Astrocyte (in vitro differentiated cells and primary cell): ENCODE data around the gene RPL39L. TPM values are rescaled to one million over a fixed set of nuclear protein-coding genes. Genes with fewer than 3 reads are reported as not detected.

Experiments
- DNase-seq: peaks from one replicate; pipeline ENCODE4 v3.0.0-alpha.2; 2010; ENCODE audit warnings: low read depth
- FAIRE-seq: peaks from 2 replicates; lab custom pipeline; 2011; peaks lifted over from hg19 to GRCh38; lab: Jason Lieb, UNC
- H2AFZ ChIP-seq: 2 replicates; pipeline ENCODE4 v1.6.0; 2012; ENCODE audit warnings: low read depth, low read length, inconsistent platforms
- H3K27ac ChIP-seq: 2 replicates; pipeline ENCODE4 v1.5.1; 2011; ENCODE audit warnings: low read depth, low read length, inconsistent platforms
- H3K27me3 ChIP-seq: 2 replicates; pipeline ENCODE4 v1.6.0; 2011; ENCODE audit warnings: low read length, inconsistent platforms; ENCODE audit not compliant: insufficient read depth
- H3K36me3 ChIP-seq: 2 replicates; pipeline ENCODE4 v1.5.1; 2011; ENCODE audit warnings: low read length, inconsistent platforms; ENCODE audit not compliant: insufficient read depth
- H3K4me1 ChIP-seq: 2 replicates; pipeline ENCODE4 v1.5.1; 2011; ENCODE audit warnings: low read length, inconsistent platforms; ENCODE audit not compliant: insufficient read depth
- H3K4me2 ChIP-seq: 2 replicates; pipeline ENCODE4 v1.6.0; 2012; ENCODE audit warnings: low read length, inconsistent platforms
- H3K4me3 ChIP-seq: 2 replicates; pipeline ENCODE4 v1.5.1; 2011; ENCODE audit warnings: low read depth, mild to moderate bottlenecking, low read length, inconsistent platforms; ENCODE audit not compliant: insufficient read depth
- H3K79me2 ChIP-seq: 2 replicates; pipeline ENCODE4 v1.6.0; 2012; ENCODE audit warnings: mild to moderate bottlenecking, low read length, inconsistent platforms; ENCODE audit not compliant: insufficient read depth
- H3K9ac ChIP-seq: 2 replicates; pipeline ENCODE4 v1.6.0; 2012; ENCODE audit warnings: mild to moderate bottlenecking, low read length, inconsistent platforms
- H3K9me3 ChIP-seq: 2 replicates; pipeline ENCODE4 v1.5.1; 2012; ENCODE audit warnings: low read depth, mild to moderate bottlenecking, low read length, inconsistent platforms; ENCODE audit not compliant: insufficient read depth
- H4K20me1 ChIP-seq: 2 replicates; pipeline ENCODE4 v1.6.0; 2012; ENCODE audit warnings: low read length, inconsistent platforms; ENCODE audit not compliant: insufficient read depth
- H3K27ac Mint-ChIP-seq: one replicate; pipeline ENCODE4 v1.8.0; 2021; ENCODE audit warnings: mild to moderate bottlenecking, mixed read lengths; ENCODE audit not compliant: unreplicated experiment
- H3K27me3 Mint-ChIP-seq: one replicate; pipeline ENCODE4 v1.8.0; 2021; ENCODE audit warnings: low read depth, mixed read lengths; ENCODE audit not compliant: unreplicated experiment
- H3K36me3 Mint-ChIP-seq: one replicate; pipeline ENCODE4 v1.8.0; 2021; ENCODE audit warnings: low read depth, mixed read lengths; ENCODE audit not compliant: unreplicated experiment
- H3K4me1 Mint-ChIP-seq: one replicate; pipeline ENCODE4 v1.8.0; 2021; ENCODE audit warnings: low read depth, mixed read lengths; ENCODE audit not compliant: unreplicated experiment
- H3K4me3 Mint-ChIP-seq: one replicate; pipeline ENCODE4 v1.8.0; 2021; ENCODE audit warnings: mild to moderate bottlenecking, moderate library complexity, mixed read lengths; ENCODE audit not compliant: unreplicated experiment
- H3K9me3 Mint-ChIP-seq: one replicate; pipeline ENCODE4 v1.8.0; 2021; ENCODE audit warnings: mild to moderate bottlenecking, mixed read lengths; ENCODE audit not compliant: unreplicated experiment
- EZH2 ChIP-seq: IDR thresholded peaks from 2 replicates; pipeline ENCODE4 v1.6.1; 2012; ENCODE audit warnings: mild to moderate bottlenecking, low read length, inconsistent platforms; ENCODE audit not compliant: insufficient read depth
- total RNA-seq: library from RNA; stranded (reverse); gene quantifications from 2 replicates; pipeline ENCODE4 v1.2.1, GENCODE V29; 2021
- TF ChIP-seq, protein P1 (sequence below): IDR thresholded peaks from 2 replicates; pipeline ENCODE4 v1.5.1; 2011; ENCODE audit warnings: low read depth, mild to moderate bottlenecking, inconsistent platforms, low read length, moderate library complexity; ENCODE audit not compliant: insufficient read depth

The RPL39L gene
- total RNA-seq, 1 donor from 2014 or later: 6.5 TPM

DNA sequence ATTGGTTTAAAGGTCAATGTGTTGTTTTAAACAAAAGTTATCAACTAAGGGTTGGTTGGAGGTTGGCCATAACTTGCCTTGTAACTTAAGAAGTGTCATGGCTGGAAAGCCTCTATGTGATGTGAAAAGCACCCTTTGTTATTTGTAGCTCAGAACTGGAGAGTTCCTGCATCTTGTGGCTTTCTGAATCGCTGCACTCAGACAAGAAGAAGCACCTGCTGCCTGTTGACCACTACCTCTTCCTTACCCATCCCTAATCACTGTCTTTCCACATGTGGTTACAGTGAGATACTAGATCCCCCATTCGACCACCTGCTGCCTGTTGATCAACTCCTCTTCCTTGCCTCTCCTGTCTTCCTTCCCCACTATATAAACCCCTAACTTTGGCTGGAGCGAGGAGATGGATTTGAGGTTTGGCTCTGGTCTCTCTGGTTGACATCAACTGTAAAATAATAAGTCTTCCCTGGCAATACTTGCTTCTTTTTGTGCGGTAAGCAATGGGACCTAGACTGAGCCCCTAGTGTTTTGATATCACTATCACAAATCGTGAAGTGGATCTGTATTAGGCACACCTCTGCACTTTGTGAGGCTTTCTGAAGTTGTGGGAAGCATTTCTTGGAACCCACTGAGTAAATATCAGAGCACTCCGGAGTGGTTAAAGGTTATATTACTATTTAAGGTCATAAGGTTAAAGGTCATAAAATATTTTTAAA is 13.8 kb downstream of the RPL39L start:
- Histone ChIP-seq H3K27ac (no peak overlapping the region), H3K27me3 (no peaks in the 10 kb centered on the region), H3K4me1 (no peaks in the 10 kb centered on the region), H3K4me3 (no peak overlapping the region), H3K9ac (no peak overlapping the region), H3K79me2 (no peaks in the 10 kb centered on the region), H4K20me1 (no peaks in the 10 kb centered on the region), H3K36me3 (no peaks in the 10 kb centered on the region), H3K9me3 (no peaks in the 10 kb centered on the region), H2AFZ (no peak overlapping the region), H3K4me2 (no peak overlapping the region)
- H3K9me3 Mint-ChIP-seq: no peaks in the 10 kb centered on the region
- H3K27ac Mint-ChIP-seq: no peak overlapping the region
- H3K36me3 Mint-ChIP-seq: no peaks in the 10 kb centered on the region
- no peak for FAIRE-seq
- H3K27me3 Mint-ChIP-seq: no peaks in the 10 kb centered on the region
- no peak for DNase-seq
- no peak for TF ChIP-seq EZH2
- H3K4me3 Mint-ChIP-seq: no peak overlapping the region
- peaks cover 4% of the 10 kb centered on the region for H3K4me1 Mint-ChIP-seq

DNA sequence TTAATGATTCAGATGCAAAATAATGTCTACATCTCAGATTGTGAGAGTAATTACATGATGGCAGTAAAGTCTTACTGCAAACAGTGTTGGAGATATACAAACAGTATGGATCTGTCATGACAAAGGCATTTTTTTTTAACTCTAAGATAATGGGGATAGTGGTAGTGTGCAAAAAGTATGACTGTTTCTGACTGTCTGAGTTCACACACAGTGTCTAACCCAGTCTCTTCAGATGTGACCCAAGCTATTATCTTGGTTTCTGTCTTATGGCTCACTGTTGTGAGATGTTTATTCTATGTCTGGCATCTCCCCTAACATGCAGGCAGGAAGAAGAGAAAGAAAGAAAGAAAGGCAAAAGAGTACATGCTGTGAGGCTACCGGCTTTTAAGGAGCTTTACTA is 17.0 kb downstream of the RPL39L start:
- H3K79me2 ChIP-seq: no peaks in the 10 kb centered on the region
- no peak overlapping the region for H2AFZ ChIP-seq
- TF ChIP-seq, protein P1, sequence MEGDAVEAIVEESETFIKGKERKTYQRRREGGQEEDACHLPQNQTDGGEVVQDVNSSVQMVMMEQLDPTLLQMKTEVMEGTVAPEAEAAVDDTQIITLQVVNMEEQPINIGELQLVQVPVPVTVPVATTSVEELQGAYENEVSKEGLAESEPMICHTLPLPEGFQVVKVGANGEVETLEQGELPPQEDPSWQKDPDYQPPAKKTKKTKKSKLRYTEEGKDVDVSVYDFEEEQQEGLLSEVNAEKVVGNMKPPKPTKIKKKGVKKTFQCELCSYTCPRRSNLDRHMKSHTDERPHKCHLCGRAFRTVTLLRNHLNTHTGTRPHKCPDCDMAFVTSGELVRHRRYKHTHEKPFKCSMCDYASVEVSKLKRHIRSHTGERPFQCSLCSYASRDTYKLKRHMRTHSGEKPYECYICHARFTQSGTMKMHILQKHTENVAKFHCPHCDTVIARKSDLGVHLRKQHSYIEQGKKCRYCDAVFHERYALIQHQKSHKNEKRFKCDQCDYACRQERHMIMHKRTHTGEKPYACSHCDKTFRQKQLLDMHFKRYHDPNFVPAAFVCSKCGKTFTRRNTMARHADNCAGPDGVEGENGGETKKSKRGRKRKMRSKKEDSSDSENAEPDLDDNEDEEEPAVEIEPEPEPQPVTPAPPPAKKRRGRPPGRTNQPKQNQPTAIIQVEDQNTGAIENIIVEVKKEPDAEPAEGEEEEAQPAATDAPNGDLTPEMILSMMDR: no peak
- no peak for TF ChIP-seq EZH2
- DNase-seq (peak; percentile 41), FAIRE-seq (no peak)
- H3K9ac ChIP-seq: no peak overlapping the region
- peak overlapping the region; percentile 10 for H3K27ac ChIP-seq
- H3K4me1 ChIP-seq: no peaks in the 10 kb centered on the region
- no peak overlapping the region for H3K4me2 ChIP-seq
- Mint-ChIP-seq H3K9me3 (no peaks in the 10 kb centered on the region), H3K4me1 (peaks cover 4% of the 10 kb centered on the region), H3K27me3 (no peaks in the 10 kb centered on the region), H3K36me3 (peaks cover 2% of the 10 kb centered on the region), H3K27ac (no peak overlapping the region), H3K4me3 (no peak overlapping the region)
- no peaks in the 10 kb centered on the region for H3K9me3 ChIP-seq
- H3K36me3 ChIP-seq: no peaks in the 10 kb centered on the region
- H4K20me1 ChIP-seq: no peaks in the 10 kb centered on the region
- H3K27me3 ChIP-seq: no peaks in the 10 kb centered on the region
- H3K4me3 ChIP-seq: no peak overlapping the region

DNA sequence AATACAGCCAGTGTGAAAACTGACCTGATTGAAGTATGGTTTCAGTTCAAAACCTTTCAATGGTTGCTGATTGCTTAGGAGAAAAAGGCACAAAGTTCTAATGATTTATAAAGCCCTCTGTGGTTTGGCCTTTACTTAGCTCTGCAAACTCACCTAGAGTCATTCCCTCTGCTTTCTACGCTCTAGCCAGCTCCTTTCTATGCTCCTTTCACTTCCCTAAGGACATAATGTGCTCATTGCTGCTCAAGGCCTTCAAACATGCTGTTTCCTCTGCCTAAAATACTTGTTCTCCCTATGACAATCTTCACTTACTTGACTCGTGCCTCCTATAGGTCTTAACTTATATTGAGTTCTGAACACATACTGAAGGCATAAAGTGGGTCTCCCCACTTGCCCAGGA is 19.0 kb downstream of the RPL39L start:
- H3K9ac ChIP-seq: no peak overlapping the region
- no peak overlapping the region for H3K27ac Mint-ChIP-seq
- no peak overlapping the region for H3K27ac ChIP-seq
- no peaks in the 10 kb centered on the region for H3K36me3 ChIP-seq
- H3K4me1 ChIP-seq: no peaks in the 10 kb centered on the region
- H3K4me3 ChIP-seq: no peak overlapping the region
- DNase-seq: no peak
- no peak overlapping the region for H3K4me2 ChIP-seq
- H2AFZ ChIP-seq: no peak overlapping the region
- peaks cover 2% of the 10 kb centered on the region for H3K36me3 Mint-ChIP-seq
- no peaks in the 10 kb centered on the region for H4K20me1 ChIP-seq
- H3K4me3 Mint-ChIP-seq: no peak overlapping the region
- H3K4me1 Mint-ChIP-seq: peaks cover 4% of the 10 kb centered on the region
- no peaks in the 10 kb centered on the region for H3K79me2 ChIP-seq
- no peak for TF ChIP-seq EZH2
- TF ChIP-seq, protein P1: no peak
- no peaks in the 10 kb centered on the region for H3K9me3 Mint-ChIP-seq
- no peak for FAIRE-seq
- no peaks in the 10 kb centered on the region for H3K27me3 ChIP-seq
- no peaks in the 10 kb centered on the region for H3K9me3 ChIP-seq
- no peaks in the 10 kb centered on the region for H3K27me3 Mint-ChIP-seq
